Liver (tissue), 9 donors: Measurements from ENCODE around the gene EPB42. TPM values are rescaled to one million over a fixed set of nuclear protein-coding genes. Genes with fewer than 3 reads are reported as not detected.

ENCODE experiments used
- DNase-seq: peaks from one replicate; pipeline ENCODE4 v3.0.0-alpha.2; 2017; ENCODE audit warnings: low spot score
- H3K27ac ChIP-seq, 2 donors: one replicate each; pipeline ENCODE4 v1.7.0; 2013; ENCODE audit warnings: inconsistent platforms in 2 of 2, low read length in 2 of 2, control low read depth in 1 of 2, low read depth in 1 of 2, mild to moderate bottlenecking in 1 of 2
- H3K27me3 ChIP-seq, 4 donors: one replicate each; pipeline versions ENCODE4 v1.6.1 to v1.7.0; 2013; ENCODE audit warnings: low read length in 3 of 4, inconsistent platforms in 1 of 4, mild to moderate bottlenecking in 1 of 4, moderate library complexity in 1 of 4; ENCODE audit not compliant: control insufficient read depth in 4 of 4, insufficient read depth in 4 of 4
- H3K36me3 ChIP-seq, 4 donors: one replicate each; pipeline versions ENCODE4 v1.6.1 to v1.7.0; 2013; ENCODE audit warnings: low read length in 3 of 4, mild to moderate bottlenecking in 3 of 4, low read depth in 1 of 4, moderate library complexity in 1 of 4; ENCODE audit not compliant: control insufficient read depth in 4 of 4, insufficient read depth in 3 of 4
- H3K4me1 ChIP-seq, 4 donors: one replicate each; pipeline versions ENCODE4 v1.6.1 to v1.7.0; 2013; ENCODE audit warnings: low read length in 3 of 4, mild to moderate bottlenecking in 3 of 4, moderate library complexity in 1 of 4; ENCODE audit not compliant: control insufficient read depth in 4 of 4, insufficient read depth in 4 of 4
- H3K4me3 ChIP-seq, 3 donors: one replicate each; pipeline versions ENCODE4 v1.6.1 to v1.7.0; 2013; ENCODE audit warnings: low read length in 3 of 3, control low read depth in 1 of 3, low read depth in 1 of 3, mild to moderate bottlenecking in 1 of 3
- H3K9ac ChIP-seq, 2 donors: one replicate each; pipeline ENCODE4 v1.7.0; 2013; ENCODE audit warnings: low read length in 2 of 2, mild to moderate bottlenecking in 2 of 2, moderate library complexity in 2 of 2, control low read depth in 1 of 2, low read depth in 1 of 2
- H3K9me3 ChIP-seq, 4 donors: one replicate each; pipeline versions ENCODE4 v1.6.1 to v1.7.0; 2013; ENCODE audit warnings: low read length in 3 of 4; ENCODE audit not compliant: control insufficient read depth in 4 of 4
- ATF3 ChIP-seq: IDR thresholded peaks from 2 replicates; pipeline ENCODE4 v1.6.1; 2016; ENCODE audit warnings: antibody characterized with exemption
- FOXA2 ChIP-seq: IDR thresholded peaks from 2 replicates; pipeline ENCODE4 v1.6.1; 2016; ENCODE audit warnings: antibody characterized with exemption
- GABPA ChIP-seq, 2 donors: IDR thresholded peaks in 1 of 2; conservative IDR thresholded peaks in 1 of 2; 2 replicates each; pipeline ENCODE4 v1.6.1; 2016; ENCODE audit warnings: antibody characterized with exemption in 2 of 2, mild to moderate bottlenecking in 1 of 2, moderate library complexity in 1 of 2
- HNF4A ChIP-seq, 2 donors: conservative IDR thresholded peaks; 2 replicates each; pipeline ENCODE4 v1.6.1; 2016; ENCODE audit warnings: antibody characterized with exemption in 2 of 2, mild to moderate bottlenecking in 2 of 2
- JUND ChIP-seq, 2 donors: IDR thresholded peaks; 2 replicates each; pipeline ENCODE4 v1.6.1; 2016; ENCODE audit warnings: antibody characterized with exemption in 2 of 2
- NR2F2 ChIP-seq: IDR thresholded peaks from 2 replicates; pipeline ENCODE4 v1.6.1; 2016; ENCODE audit warnings: antibody characterized with exemption
- RAD21 ChIP-seq, 2 donors: IDR thresholded peaks; 2 replicates each; pipeline ENCODE4 v1.6.1; 2016; ENCODE audit warnings: antibody characterized with exemption in 2 of 2, mild to moderate bottlenecking in 2 of 2
- RXRA ChIP-seq, 2 donors: IDR thresholded peaks; 2 replicates each; pipeline ENCODE4 v1.6.1; 2017 to 2018; ENCODE audit warnings: antibody characterized with exemption in 2 of 2, mild to moderate bottlenecking in 1 of 2
- SP1 ChIP-seq: IDR thresholded peaks from 2 replicates; pipeline ENCODE4 v1.6.1; 2018; ENCODE audit warnings: antibody characterized with exemption, mild to moderate bottlenecking
- TAF1 ChIP-seq: conservative IDR thresholded peaks from 2 replicates; pipeline ENCODE4 v1.6.1; 2016; ENCODE audit warnings: antibody characterized with exemption, mild to moderate bottlenecking
- ZBTB33 ChIP-seq: IDR thresholded peaks from 2 replicates; pipeline ENCODE4 v1.6.1; 2016; ENCODE audit warnings: antibody characterized with exemption
- WGBS: extraction: QIAGEN DNeasy Blood & Tissue Kit; methylation state at CpG from one replicate; pipeline ENCODE4 v1.1.7; 2013; 5-methylcytosine and 5-hydroxymethylcytosine counted together
- polyA plus RNA-seq, 2 donors: library from polyadenylated mRNA; stranded (reverse) in 1 of 2; unstranded in 1 of 2; fragments of 200-250 nt in 1 of 2; fragments of >200 nt in 1 of 2; fragmentation: Nextera tagmentation in 1 of 2; extraction: Ambion mirVana in 1 of 2; gene quantifications; one replicate each; pipeline versions ENCODE4 v1.2.1 to v1.2.3, GENCODE V29; 2013 to 2015
- total RNA-seq, 2 donors: library from RNA; depleted of rRNA; stranded (reverse); fragments of >200 nt; gene quantifications; one replicate each; pipeline ENCODE4 v1.2.3, GENCODE V29; 2014
- donor health status: healthy.
- donor health status: healthy.
- donor health status: healthy.
- donor health status: healthy.
- donor health status: healthy.

The EPB42 gene
- total and polyA plus RNA-seq, 4 donors: 0.02 to 247 TPM; not detected in 2

- TF ChIP-seq JUND (IDR thresholded peaks at IDR 0.05) (no peak), FOXA2 (no peak), ATF3 (no peak), TAF1 (no peak)
These were observed 32.9 kb upstream of the EPB42 start (continued) for GRCh38 chr15:43253431-43254403.

- no peak overlapping the region for H3K4me3 ChIP-seq
- WGBS: 90% methylated on average over 4 of the region's 4 CpGs
- no peak overlapping the region for H3K9ac ChIP-seq
- H3K4me1 ChIP-seq: no peaks in the 10 kb centered on the region
- H3K27ac ChIP-seq: no peak overlapping the region
- no peaks in the 10 kb centered on the region for H3K36me3 ChIP-seq
- no peak for TF ChIP-seq RAD21 (IDR thresholded peaks at IDR 0.05)
- no peak for TF ChIP-seq SP1
- TF ChIP-seq ZBTB33: no peak
- no peak for TF ChIP-seq GABPA (IDR thresholded peaks at IDR 0.05 in 1 of 2, conservative IDR thresholded peaks at IDR 0.05 in 1 of 2)
- TF ChIP-seq ATF3: no peak
- TF ChIP-seq NR2F2: no peak
- no peak for TF ChIP-seq FOXA2
- no peaks in the 10 kb centered on the region for H3K27me3 ChIP-seq
- no peaks in the 10 kb centered on the region for H3K9me3 ChIP-seq
- no peak for DNase-seq
These were observed 31.0 kb upstream of the EPB42 start for GRCh38 chr15:43251871-43252250.

- H3K9me3 ChIP-seq: no peaks in the 10 kb centered on the region
- H3K4me1 ChIP-seq: no peaks in the 10 kb centered on the region
- no peaks in the 10 kb centered on the region for H3K27me3 ChIP-seq
- H3K9ac ChIP-seq: no peak overlapping the region
- no peaks in the 10 kb centered on the region for H3K36me3 ChIP-seq
- H3K27ac ChIP-seq: no peak overlapping the region
- no peak for DNase-seq
- no peak overlapping the region for H3K4me3 ChIP-seq
- WGBS: 89% methylated on average over 8 of the region's 8 CpGs
- TF ChIP-seq HNF4A (conservative IDR thresholded peaks at IDR 0.05) (no peak), RXRA (IDR thresholded peaks at IDR 0.05) (no peak), ATF3 (no peak), GABPA (IDR thresholded peaks at IDR 0.05 in 1 of 2, conservative IDR thresholded peaks at IDR 0.05 in 1 of 2) (no peak), TAF1 (no peak)
These were observed 30.5 kb upstream of the EPB42 start for GRCh38 chr15:43251185-43251870.
